Measurements from ENCODE around the gene TNS1. TPM values are rescaled to one million over a fixed set of nuclear protein-coding genes. Genes with fewer than 3 reads are reported as not detected.

The TNS1 gene
- total RNA-seq, 1 experiment from 2014 or later = 4.5 TPM

DNA sequence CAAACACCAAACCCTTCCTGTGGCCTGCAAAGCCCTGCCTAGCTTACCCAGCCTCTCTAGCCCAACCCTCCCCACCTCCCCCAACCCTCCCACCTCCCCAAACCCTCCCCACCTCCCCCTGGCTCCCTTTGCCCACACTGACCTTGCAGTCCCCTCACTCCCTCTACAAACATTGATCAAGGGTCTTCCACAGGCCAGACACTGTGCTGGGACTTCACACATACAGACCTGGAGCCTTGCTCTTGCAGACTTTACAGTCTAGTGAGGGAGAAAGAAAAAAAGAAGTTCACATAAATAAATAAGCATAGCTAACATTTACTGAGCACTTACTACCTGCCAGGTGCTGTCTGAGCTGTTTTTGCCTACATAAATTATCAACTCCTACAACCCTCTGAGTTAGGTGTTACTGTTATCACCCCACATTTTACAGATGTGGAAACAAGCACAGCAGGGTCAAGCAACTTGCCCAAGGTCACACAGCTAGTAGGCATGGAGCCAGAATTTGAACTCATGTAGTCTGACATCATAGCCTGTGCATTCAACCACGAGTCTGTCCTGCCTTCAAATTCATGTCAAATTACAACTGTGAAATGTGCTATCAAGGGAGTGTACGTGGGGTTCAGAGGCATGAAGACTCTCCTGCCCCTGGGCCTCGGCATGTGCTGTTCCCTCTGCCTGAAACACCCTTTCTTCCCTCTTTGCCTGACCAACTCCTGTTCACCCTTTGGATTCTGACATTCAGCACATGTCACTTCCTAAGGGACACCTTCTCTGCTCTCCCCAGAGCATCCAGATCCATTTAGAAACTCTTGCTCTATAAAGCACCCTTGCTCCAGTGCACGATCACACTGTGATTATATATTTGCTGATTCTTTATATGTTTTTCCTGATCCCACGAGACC lies 209.9 kb downstream of the TNS1 start:
- no peak for ATAC-seq
- DNase-seq (ENCODE audit: low spot score) = no peak
- H3K4me3 Mint-ChIP-seq = no peak overlapping the region
- POLR2A ChIA-PET = interaction anchor here (0.6 kb wide), 1 partner anchor 219 kb away, joined by 3 read pairs; no protein-coding TSS in a partner anchor
- peaks cover 12% of the 10 kb centered on the region for H3K4me1 Mint-ChIP-seq
- CTCF ChIA-PET = interaction anchor here (1.0 to 8.5 kb wide), 6 partner anchors 88 to 281 kb away, joined by 3 to 158 read pairs (median 5); no protein-coding TSS in a partner anchor
- peaks cover 7% of the 10 kb centered on the region for H3K36me3 Mint-ChIP-seq
- peaks cover 7% of the 10 kb centered on the region for H3K9me3 Mint-ChIP-seq
- TF ChIP-seq GTF2I (CRISPR knock-in tag; conservative IDR thresholded peaks at IDR 0.05) (no peak), SMAD4 (CRISPR knock-in tag; IDR thresholded peaks at IDR 0.05) (no peak), PRRX2 (CRISPR knock-in tag; IDR thresholded peaks at IDR 0.05) (no peak)
- TF ChIP-seq, protein P1, sequence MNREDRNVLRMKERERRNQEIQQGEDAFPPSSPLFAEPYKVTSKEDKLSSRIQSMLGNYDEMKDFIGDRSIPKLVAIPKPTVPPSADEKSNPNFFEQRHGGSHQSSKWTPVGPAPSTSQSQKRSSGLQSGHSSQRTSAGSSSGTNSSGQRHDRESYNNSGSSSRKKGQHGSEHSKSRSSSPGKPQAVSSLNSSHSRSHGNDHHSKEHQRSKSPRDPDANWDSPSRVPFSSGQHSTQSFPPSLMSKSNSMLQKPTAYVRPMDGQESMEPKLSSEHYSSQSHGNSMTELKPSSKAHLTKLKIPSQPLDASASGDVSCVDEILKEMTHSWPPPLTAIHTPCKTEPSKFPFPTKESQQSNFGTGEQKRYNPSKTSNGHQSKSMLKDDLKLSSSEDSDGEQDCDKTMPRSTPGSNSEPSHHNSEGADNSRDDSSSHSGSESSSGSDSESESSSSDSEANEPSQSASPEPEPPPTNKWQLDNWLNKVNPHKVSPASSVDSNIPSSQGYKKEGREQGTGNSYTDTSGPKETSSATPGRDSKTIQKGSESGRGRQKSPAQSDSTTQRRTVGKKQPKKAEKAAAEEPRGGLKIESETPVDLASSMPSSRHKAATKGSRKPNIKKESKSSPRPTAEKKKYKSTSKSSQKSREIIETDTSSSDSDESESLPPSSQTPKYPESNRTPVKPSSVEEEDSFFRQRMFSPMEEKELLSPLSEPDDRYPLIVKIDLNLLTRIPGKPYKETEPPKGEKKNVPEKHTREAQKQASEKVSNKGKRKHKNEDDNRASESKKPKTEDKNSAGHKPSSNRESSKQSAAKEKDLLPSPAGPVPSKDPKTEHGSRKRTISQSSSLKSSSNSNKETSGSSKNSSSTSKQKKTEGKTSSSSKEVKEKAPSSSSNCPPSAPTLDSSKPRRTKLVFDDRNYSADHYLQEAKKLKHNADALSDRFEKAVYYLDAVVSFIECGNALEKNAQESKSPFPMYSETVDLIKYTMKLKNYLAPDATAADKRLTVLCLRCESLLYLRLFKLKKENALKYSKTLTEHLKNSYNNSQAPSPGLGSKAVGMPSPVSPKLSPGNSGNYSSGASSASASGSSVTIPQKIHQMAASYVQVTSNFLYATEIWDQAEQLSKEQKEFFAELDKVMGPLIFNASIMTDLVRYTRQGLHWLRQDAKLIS (CRISPR knock-in tag; IDR thresholded peaks at IDR 0.05; ENCODE audit: borderline replicate concordance) = no peak
- no peak overlapping the region for H3K27ac Mint-ChIP-seq
- H3K27me3 Mint-ChIP-seq (ENCODE audit: low read depth) = peaks cover 2% of the 10 kb centered on the region; the same call in 1 of the 2 replicates

DNA sequence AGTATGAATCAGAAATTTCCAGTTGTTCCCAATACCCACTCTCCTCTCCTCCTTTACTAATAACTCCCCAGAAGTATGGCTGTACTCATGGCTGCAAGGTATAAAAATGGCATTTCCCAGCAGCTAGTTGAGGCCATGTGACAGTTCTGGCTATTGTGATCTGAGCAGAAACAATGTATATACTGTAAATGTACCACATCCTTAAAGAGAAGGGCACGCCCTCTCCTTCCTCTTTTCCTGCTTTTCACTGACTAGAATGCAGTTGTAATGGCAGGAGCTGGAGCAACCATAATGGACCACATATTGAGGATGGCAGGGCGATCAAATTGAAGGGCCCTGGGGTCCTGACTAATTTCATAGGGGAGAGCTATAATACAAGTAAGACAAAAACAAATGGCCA lies 211.2 kb downstream of the TNS1 start:
- H3K9me3 Mint-ChIP-seq = peaks cover 13% of the 10 kb centered on the region
- CTCF ChIA-PET = interaction anchor here (0.8 to 8.5 kb wide), 7 partner anchors 13 to 282 kb away, joined by 3 to 158 read pairs (median 4); no protein-coding TSS in a partner anchor
- DNase-seq (ENCODE audit: low spot score) (no peak), ATAC-seq (no peak)
- H3K36me3 Mint-ChIP-seq = peaks cover 13% of the 10 kb centered on the region
- H3K27ac Mint-ChIP-seq = no peak overlapping the region
- POLR2A ChIA-PET = no interaction called here
- TF ChIP-seq, protein P2, sequence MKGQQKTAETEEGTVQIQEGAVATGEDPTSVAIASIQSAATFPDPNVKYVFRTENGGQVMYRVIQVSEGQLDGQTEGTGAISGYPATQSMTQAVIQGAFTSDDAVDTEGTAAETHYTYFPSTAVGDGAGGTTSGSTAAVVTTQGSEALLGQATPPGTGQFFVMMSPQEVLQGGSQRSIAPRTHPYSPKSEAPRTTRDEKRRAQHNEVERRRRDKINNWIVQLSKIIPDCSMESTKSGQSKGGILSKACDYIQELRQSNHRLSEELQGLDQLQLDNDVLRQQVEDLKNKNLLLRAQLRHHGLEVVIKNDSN (CRISPR knock-in tag; IDR thresholded peaks at IDR 0.05) = no peak
- TF ChIP-seq, protein P3, sequence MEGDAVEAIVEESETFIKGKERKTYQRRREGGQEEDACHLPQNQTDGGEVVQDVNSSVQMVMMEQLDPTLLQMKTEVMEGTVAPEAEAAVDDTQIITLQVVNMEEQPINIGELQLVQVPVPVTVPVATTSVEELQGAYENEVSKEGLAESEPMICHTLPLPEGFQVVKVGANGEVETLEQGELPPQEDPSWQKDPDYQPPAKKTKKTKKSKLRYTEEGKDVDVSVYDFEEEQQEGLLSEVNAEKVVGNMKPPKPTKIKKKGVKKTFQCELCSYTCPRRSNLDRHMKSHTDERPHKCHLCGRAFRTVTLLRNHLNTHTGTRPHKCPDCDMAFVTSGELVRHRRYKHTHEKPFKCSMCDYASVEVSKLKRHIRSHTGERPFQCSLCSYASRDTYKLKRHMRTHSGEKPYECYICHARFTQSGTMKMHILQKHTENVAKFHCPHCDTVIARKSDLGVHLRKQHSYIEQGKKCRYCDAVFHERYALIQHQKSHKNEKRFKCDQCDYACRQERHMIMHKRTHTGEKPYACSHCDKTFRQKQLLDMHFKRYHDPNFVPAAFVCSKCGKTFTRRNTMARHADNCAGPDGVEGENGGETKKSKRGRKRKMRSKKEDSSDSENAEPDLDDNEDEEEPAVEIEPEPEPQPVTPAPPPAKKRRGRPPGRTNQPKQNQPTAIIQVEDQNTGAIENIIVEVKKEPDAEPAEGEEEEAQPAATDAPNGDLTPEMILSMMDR (IDR thresholded peaks at IDR 0.05) = no peak
- TF ChIP-seq, protein P4, sequence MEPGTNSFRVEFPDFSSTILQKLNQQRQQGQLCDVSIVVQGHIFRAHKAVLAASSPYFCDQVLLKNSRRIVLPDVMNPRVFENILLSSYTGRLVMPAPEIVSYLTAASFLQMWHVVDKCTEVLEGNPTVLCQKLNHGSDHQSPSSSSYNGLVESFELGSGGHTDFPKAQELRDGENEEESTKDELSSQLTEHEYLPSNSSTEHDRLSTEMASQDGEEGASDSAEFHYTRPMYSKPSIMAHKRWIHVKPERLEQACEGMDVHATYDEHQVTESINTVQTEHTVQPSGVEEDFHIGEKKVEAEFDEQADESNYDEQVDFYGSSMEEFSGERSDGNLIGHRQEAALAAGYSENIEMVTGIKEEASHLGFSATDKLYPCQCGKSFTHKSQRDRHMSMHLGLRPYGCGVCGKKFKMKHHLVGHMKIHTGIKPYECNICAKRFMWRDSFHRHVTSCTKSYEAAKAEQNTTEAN (CRISPR knock-in tag; IDR thresholded peaks at IDR 0.05) = no peak
- no peak for TF ChIP-seq CBFB (CRISPR knock-in tag; IDR thresholded peaks at IDR 0.05; ENCODE audit: low read depth)
- TF ChIP-seq GRHL2 (CRISPR knock-in tag; IDR thresholded peaks at IDR 0.05; ENCODE audit: insufficient replicate concordance, severe bottlenecking) = no peak
- TF ChIP-seq ZNF219 (CRISPR knock-in tag; IDR thresholded peaks at IDR 0.05; ENCODE audit: borderline replicate concordance) = no peak
- no peak for TF ChIP-seq ZNF263 (CRISPR knock-in tag; IDR thresholded peaks at IDR 0.05; ENCODE audit: low read depth)
- TF ChIP-seq, protein P5, sequence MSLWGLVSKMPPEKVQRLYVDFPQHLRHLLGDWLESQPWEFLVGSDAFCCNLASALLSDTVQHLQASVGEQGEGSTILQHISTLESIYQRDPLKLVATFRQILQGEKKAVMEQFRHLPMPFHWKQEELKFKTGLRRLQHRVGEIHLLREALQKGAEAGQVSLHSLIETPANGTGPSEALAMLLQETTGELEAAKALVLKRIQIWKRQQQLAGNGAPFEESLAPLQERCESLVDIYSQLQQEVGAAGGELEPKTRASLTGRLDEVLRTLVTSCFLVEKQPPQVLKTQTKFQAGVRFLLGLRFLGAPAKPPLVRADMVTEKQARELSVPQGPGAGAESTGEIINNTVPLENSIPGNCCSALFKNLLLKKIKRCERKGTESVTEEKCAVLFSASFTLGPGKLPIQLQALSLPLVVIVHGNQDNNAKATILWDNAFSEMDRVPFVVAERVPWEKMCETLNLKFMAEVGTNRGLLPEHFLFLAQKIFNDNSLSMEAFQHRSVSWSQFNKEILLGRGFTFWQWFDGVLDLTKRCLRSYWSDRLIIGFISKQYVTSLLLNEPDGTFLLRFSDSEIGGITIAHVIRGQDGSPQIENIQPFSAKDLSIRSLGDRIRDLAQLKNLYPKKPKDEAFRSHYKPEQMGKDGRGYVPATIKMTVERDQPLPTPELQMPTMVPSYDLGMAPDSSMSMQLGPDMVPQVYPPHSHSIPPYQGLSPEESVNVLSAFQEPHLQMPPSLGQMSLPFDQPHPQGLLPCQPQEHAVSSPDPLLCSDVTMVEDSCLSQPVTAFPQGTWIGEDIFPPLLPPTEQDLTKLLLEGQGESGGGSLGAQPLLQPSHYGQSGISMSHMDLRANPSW (CRISPR knock-in tag; conservative IDR thresholded peaks at IDR 0.05; ENCODE audit: low read depth) = no peak
- no peak for TF ChIP-seq FOXK1 (CRISPR knock-in tag; IDR thresholded peaks at IDR 0.05)
- TF ChIP-seq TP53 (CRISPR knock-in tag; IDR thresholded peaks at IDR 0.05) = no peak
- TF ChIP-seq, protein P6, sequence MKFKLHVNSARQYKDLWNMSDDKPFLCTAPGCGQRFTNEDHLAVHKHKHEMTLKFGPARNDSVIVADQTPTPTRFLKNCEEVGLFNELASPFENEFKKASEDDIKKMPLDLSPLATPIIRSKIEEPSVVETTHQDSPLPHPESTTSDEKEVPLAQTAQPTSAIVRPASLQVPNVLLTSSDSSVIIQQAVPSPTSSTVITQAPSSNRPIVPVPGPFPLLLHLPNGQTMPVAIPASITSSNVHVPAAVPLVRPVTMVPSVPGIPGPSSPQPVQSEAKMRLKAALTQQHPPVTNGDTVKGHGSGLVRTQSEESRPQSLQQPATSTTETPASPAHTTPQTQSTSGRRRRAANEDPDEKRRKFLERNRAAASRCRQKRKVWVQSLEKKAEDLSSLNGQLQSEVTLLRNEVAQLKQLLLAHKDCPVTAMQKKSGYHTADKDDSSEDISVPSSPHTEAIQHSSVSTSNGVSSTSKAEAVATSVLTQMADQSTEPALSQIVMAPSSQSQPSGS (CRISPR knock-in tag; IDR thresholded peaks at IDR 0.05; ENCODE audit: borderline replicate concordance, low read depth) = no peak
- no peak for TF ChIP-seq ATF1 (CRISPR knock-in tag; IDR thresholded peaks at IDR 0.05)
- TF ChIP-seq MXD4 (CRISPR knock-in tag; IDR thresholded peaks at IDR 0.05; ENCODE audit: borderline replicate concordance) = no peak
- no peak for TF ChIP-seq JUN (CRISPR knock-in tag; IDR thresholded peaks at IDR 0.05)
- TF ChIP-seq SP1 (CRISPR knock-in tag; conservative IDR thresholded peaks at IDR 0.05) = no peak
- no peak for TF ChIP-seq NFE2L1 (CRISPR knock-in tag; IDR thresholded peaks at IDR 0.05)
- peaks cover 12% of the 10 kb centered on the region for H3K4me1 Mint-ChIP-seq
- H3K27me3 Mint-ChIP-seq (ENCODE audit: low read depth) = peaks cover 4% of the 10 kb centered on the region; the same call in 1 of the 2 replicates
- no peak overlapping the region for H3K4me3 Mint-ChIP-seq

All from WTC11 (cell line).